ENCODE measurements around the gene MAP4K1.
A peak's percentile ranks its signal among the peaks of the same experiment; 100 is the strongest.

The MAP4K1 gene

GRCh38 chr19:38617764-38618589 is at the start of gene MAP4K1:
Gene MAP4K1, minus strand, starts transcription at chr19:38617953. Its CDS starts 58 bp downstream, at chr19:38617895.
- DNase-seq, result peak; percentile 40

GRCh38 chr19:38666663-38667511 is 49.1 kb upstream of the MAP4K1 start:
- no peak for DNase-seq

GRCh38 chr19:38665950-38666662 is 48.4 kb upstream of the MAP4K1 start:
- DNase-seq, result no peak

- no peak for DNase-seq
These were observed 47.6 kb upstream of the MAP4K1 start for GRCh38 chr19:38665219-38665931.

- DNase-seq, result no peak
These were observed 46.9 kb upstream of the MAP4K1 start for GRCh38 chr19:38664503-38665211.

- DNase-seq, result no peak
These were observed 46.3 kb upstream of the MAP4K1 start for GRCh38 chr19:38663957-38664502.

- DNase-seq, result no peak
These were observed 45.5 kb upstream of the MAP4K1 start for GRCh38 chr19:38663156-38663651.

- no peak for DNase-seq
These were observed 44.9 kb upstream of the MAP4K1 start for GRCh38 chr19:38662537-38663155.

GRCh38 chr19:38661996-38662395 is 44.2 kb upstream of the MAP4K1 start:
- DNase-seq, result no peak

- DNase-seq, result no peak
These were observed 43.4 kb upstream of the MAP4K1 start for GRCh38 chr19:38661136-38661535.

GRCh38 chr19:38660724-38661123 is 43.0 kb upstream of the MAP4K1 start:
- no peak for DNase-seq

- DNase-seq, result no peak
These were observed 40.9 kb upstream of the MAP4K1 start for GRCh38 chr19:38658462-38659306.

GRCh38 chr19:38657633-38658222 is 40.0 kb upstream of the MAP4K1 start:
- DNase-seq, result no peak

GRCh38 chr19:38656171-38656981 is 38.6 kb upstream of the MAP4K1 start:
- no peak for DNase-seq

GRCh38 chr19:38655148-38655824 is 37.5 kb upstream of the MAP4K1 start:
- no peak for DNase-seq

GRCh38 chr19:38654628-38655055 is 36.9 kb upstream of the MAP4K1 start:
- no peak for DNase-seq

- no peak for DNase-seq
These were observed 35.3 kb upstream of the MAP4K1 start for GRCh38 chr19:38653028-38653571.

All from activated T-cell treated with anti-CD3 and anti-CD28 coated beads for 4 hours (primary cell).